T-helper 1 cell treated with Interleukin-12 subunit alpha and Interleukin-12 subunit beta and Interleukin-4 antibody, amounts not matched to agents 30 ng/mL and 1 ng/mL, for 36 hours (primary cell): ENCODE results near the gene CLIP4. TPM values are rescaled to one million over a fixed set of nuclear protein-coding genes. Genes with fewer than 3 reads are reported as not detected.
"Not testable (repeated sequence)": the region's sequence is repeated elsewhere in the genome, so short reads cannot be mapped to it uniquely, and the experiment has no call there.

Experiments
- intact Hi-C: fragments of 100-400 bp; cut with micrococcal nuclease; formaldehyde crosslinking; loops from one replicate; pipeline ENCODE4 v1.15.1; 2024
- total RNA-seq: library from RNA; stranded (reverse); gene quantifications from 2 replicates; pipeline ENCODE4 v1.2.3, GENCODE V29; 2022

Gene CLIP4
- total RNA-seq, result 29.4 and 32.0 TPM in 2 replicates

- intact Hi-C loops, result loop anchor here (5.0 to 10.0 kb wide), 6 partner anchors 303 to 1220 kb away; partner anchors contain the start of genes ALK, BABAM2, LBH and RBKS
Measured at GRCh38 chr2:29114946-29115609, at the start of gene CLIP4. Gene CLIP4 (plus strand): TSS chr2:29115415. CDS start chr2:29121389, 5,974 bp downstream.

GRCh38 chr2:29066271-29066860 lies 48.8 kb upstream of the CLIP4 start:
- intact Hi-C loops, result loop anchor here (2.0 kb wide), 1 partner anchor 52 kb away; no protein-coding TSS in a partner anchor

GRCh38 chr2:29066997-29067605 lies 48.1 kb upstream of the CLIP4 start:
- intact Hi-C loops, result loop anchor here (2.0 kb wide), 1 partner anchor 52 kb away; no protein-coding TSS in a partner anchor

- intact Hi-C loops, result no loop called here
Measured at GRCh38 chr2:29068513-29068912, 46.7 kb upstream of the CLIP4 start.

- intact Hi-C loops, result no loop called here
Measured at GRCh38 chr2:29070526-29070925, 44.7 kb upstream of the CLIP4 start.

GRCh38 chr2:29071032-29071975 lies 43.9 kb upstream of the CLIP4 start:
- intact Hi-C loops, result no loop called here

- intact Hi-C loops, result no loop called here
Measured at GRCh38 chr2:29072251-29072650, 43.0 kb upstream of the CLIP4 start.

- intact Hi-C loops, result no loop called here
Measured at GRCh38 chr2:29072971-29073725, 42.1 kb upstream of the CLIP4 start.

- intact Hi-C loops, result no loop called here
Measured at GRCh38 chr2:29073933-29074332, 41.3 kb upstream of the CLIP4 start.

GRCh38 chr2:29074411-29074810 lies 40.8 kb upstream of the CLIP4 start, which contains the start of gene PCARE:
Gene PCARE (minus strand): TSS chr2:29074523. CDS start chr2:29074261, 262 bp downstream.
- intact Hi-C loops, result no loop called here

GRCh38 chr2:29075894-29076705 lies 39.1 kb upstream of the CLIP4 start:
- intact Hi-C loops, result no loop called here

GRCh38 chr2:29079887-29080286 lies 35.3 kb upstream of the CLIP4 start:
- intact Hi-C loops, result no loop called here

GRCh38 chr2:29080886-29081743 lies 34.1 kb upstream of the CLIP4 start:
- intact Hi-C loops, result no loop called here

- intact Hi-C loops, result no loop called here
Measured at GRCh38 chr2:29082804-29083495, 32.3 kb upstream of the CLIP4 start.

- intact Hi-C loops, result no loop called here
Measured at GRCh38 chr2:29084554-29084953, 30.7 kb upstream of the CLIP4 start.

GRCh38 chr2:29090311-29090710 lies 24.9 kb upstream of the CLIP4 start:
- intact Hi-C loops, result not testable (repeated sequence)

- intact Hi-C loops, result no loop called here
Measured at GRCh38 chr2:29096969-29097368, 18.2 kb upstream of the CLIP4 start.

GRCh38 chr2:29097569-29097968 lies 17.6 kb upstream of the CLIP4 start:
- intact Hi-C loops, result no loop called here
